ENCODE data around the gene LUC7L3. TPM values are rescaled to one million over a fixed set of nuclear protein-coding genes. Genes with fewer than 3 reads are reported as not detected.

LUC7L3 gene
- total and polyA plus RNA-seq, 2 of the 13 experiments (the other 11 are each of a cell fraction or from before 2014, with no cell fraction given): 108 to 120 TPM

GRCh38 chr17:50687200-50688066 is 32.0 kb upstream of the LUC7L3 start (continued):
- TF ChIP-seq SNAPC4 (CRISPR knock-in tag; IDR thresholded peaks at IDR 0.05) (peak; percentile 48; the same call in 1 of the 2 replicates), NKX3-1 (CRISPR knock-in tag; IDR thresholded peaks at IDR 0.05) (0 out of 2 replicates have a peak, but pooled peaks have one; percentile 46), ARID2 (CRISPR knock-in tag; IDR thresholded peaks at IDR 0.05; ENCODE audit: borderline replicate concordance) (0 out of 2 replicates have a peak, but pooled peaks have one; percentile 58), NBN (conservative IDR thresholded peaks at IDR 0.05) (no peak), PTBP1 (IDR thresholded peaks at IDR 0.05; ENCODE audit: low read depth, low read length, poor library complexity, severe bottlenecking) (no peak), FOXP4 (CRISPR knock-in tag; IDR thresholded peaks at IDR 0.05) (no peak; the same call in 1 of the 2 replicates), CREB1 (IDR thresholded peaks at IDR 0.05) (no peak), CREB1 (CRISPR knock-in tag; IDR thresholded peaks at IDR 0.05) (no peak), ZSCAN5A (CRISPR knock-in tag; IDR thresholded peaks at IDR 0.05; ENCODE audit: borderline replicate concordance) (0 out of 2 replicates have a peak, but pooled peaks have one; percentile 91), ZBTB38 (CRISPR knock-in tag; IDR thresholded peaks at IDR 0.05) (peak; percentile 88), ZNF446 (CRISPR knock-in tag; IDR thresholded peaks at IDR 0.05) (no peak), ZNF572 (CRISPR knock-in tag; IDR thresholded peaks at IDR 0.05) (no peak), ZNF768 (CRISPR knock-in tag; IDR thresholded peaks at IDR 0.05) (peak; percentile 84), ATM (IDR thresholded peaks at IDR 0.05; ENCODE audit: borderline replicate concordance) (no peak), ZNF550 (CRISPR knock-in tag; IDR thresholded peaks at IDR 0.05; ENCODE audit: borderline replicate concordance) (no peak), ARID3A (IDR thresholded peaks at IDR 0.05; ENCODE audit: low read depth, low read length) (peak; percentile 22; the same call in 1 of the 2 replicates), SIN3A (IDR thresholded peaks at IDR 0.05; ENCODE audit: borderline replicate concordance, low read depth, low read length) (no peak)
